SK-MEL-5 (cell line): Measurements from ENCODE around the gene EMC10. TPM values are rescaled to one million over a fixed set of nuclear protein-coding genes. Genes with fewer than 3 reads are reported as not detected.
"Not testable (repeated sequence)": the region's sequence is repeated elsewhere in the genome, so short reads cannot be mapped to it uniquely, and the experiment has no call there.

Source experiments
- DNase-seq: peaks from one replicate; pipeline ENCODE4 v3.0.0-alpha.2; 2016; ENCODE audit warnings: low read depth, low spot score
- in situ Hi-C: cut with HindIII; loops from 2 replicates; pipeline ENCODE4 v1.10.0; 2016; ENCODE audit warnings: low sequenced_read_pairs, high pct_unique_total_duplicates, low pct_unique_long_range_greater_than_20kb
- total RNA-seq: library from RNA; depleted of rRNA; stranded (reverse); fragments of >200 nt; shearing (Covaris generic); gene quantifications from 2 replicates; pipeline ENCODE4 v1.2.3, GENCODE V29; 2014

Gene EMC10
- total RNA-seq, 1 experiment from 2014 or later, result 148 TPM

- DNase-seq, result no peak
- in situ Hi-C loops, result no loop called here
Observed at GRCh38 chr19:50467566-50467965, 8.7 kb upstream of the EMC10 start.

- no peak for DNase-seq
- in situ Hi-C loops, result no loop called here
Observed at GRCh38 chr19:50468818-50469217, 7.5 kb upstream of the EMC10 start.

GRCh38 chr19:50473336-50473735 is 3.0 kb upstream of the EMC10 start:
- in situ Hi-C loops, DNase-seq: not testable (repeated sequence)

- DNase-seq, result no peak
- in situ Hi-C loops, result no loop called here
Observed at GRCh38 chr19:50475101-50475568, 1.2 kb upstream of the EMC10 start.

GRCh38 chr19:50475736-50476223 is 527 bp upstream of the EMC10 start:
- DNase-seq, result no peak
- in situ Hi-C loops, result no loop called here

GRCh38 chr19:50476907-50477238 is 566 bp downstream of the EMC10 start:
- in situ Hi-C loops, result no loop called here
- DNase-seq, result no peak

GRCh38 chr19:50477751-50478515 is 1.6 kb downstream of the EMC10 start:
- no peak for DNase-seq
- in situ Hi-C loops, result no loop called here

GRCh38 chr19:50478901-50479715 is 2.8 kb downstream of the EMC10 start:
- peak; percentile 64 for DNase-seq
- in situ Hi-C loops, result no loop called here

- DNase-seq, result no peak
- in situ Hi-C loops, result no loop called here
Observed at GRCh38 chr19:50479761-50480251, 3.5 kb downstream of the EMC10 start.

GRCh38 chr19:50480281-50481111 is 4.2 kb downstream of the EMC10 start:
- DNase-seq, result no peak
- in situ Hi-C loops, result no loop called here

GRCh38 chr19:50481351-50482149 is 5.2 kb downstream of the EMC10 start:
- in situ Hi-C loops, result no loop called here
- DNase-seq, result no peak

- DNase-seq, result no peak
- in situ Hi-C loops, result no loop called here
Observed at GRCh38 chr19:50482271-50482855, 6.1 kb downstream of the EMC10 start.

GRCh38 chr19:50482916-50483315 is 6.6 kb downstream of the EMC10 start:
- DNase-seq, result no peak
- in situ Hi-C loops, result no loop called here

- in situ Hi-C loops, result no loop called here
- DNase-seq, result no peak
Observed at GRCh38 chr19:50485284-50485955, 9.1 kb downstream of the EMC10 start.

GRCh38 chr19:50486823-50487515 is 10.7 kb downstream of the EMC10 start:
- in situ Hi-C loops, result no loop called here
- DNase-seq, result peak; percentile 69
